K562 (cell line): ENCODE data around the gene FASTK. TPM values are rescaled to one million over a fixed set of nuclear protein-coding genes. Genes with fewer than 3 reads are reported as not detected.

ENCODE experiments used
- ATF1 ChIP-seq, 2 experiments: fragments of 450-650 bp in 1 of 2; IDR thresholded peaks; 2 replicates each; pipeline ENCODE4 v1.6.1; 2016; ENCODE audit warnings: missing compliant biosample characterization in 1 of 2, missing genetic modification characterization in 1 of 2
- CHD2 ChIP-seq: IDR thresholded peaks from 2 replicates; pipeline ENCODE4 v1.6.1; 2011; ENCODE audit warnings: low read depth, low read length
- COPS2 ChIP-seq: fragments of 450-650 bp; conservative IDR thresholded peaks from 2 replicates; pipeline ENCODE4 v1.6.1; 2016; ENCODE audit warnings: mild to moderate bottlenecking, moderate library complexity
- CREBBP ChIP-seq: IDR thresholded peaks from one replicate; pipeline ENCODE4 v1.6.1; 2012; ENCODE audit warnings: low read depth, mild to moderate bottlenecking, control low read depth, inconsistent platforms, low read length
- CTCF ChIP-seq, 3 experiments: IDR thresholded peaks in 2 of 3; conservative IDR thresholded peaks in 1 of 3; 2 replicates each; pipeline ENCODE4 v1.5.1; 2011 to 2012; ENCODE audit warnings: low read length in 3 of 3, mild to moderate bottlenecking in 3 of 3, control low read depth in 2 of 3, improper control_type of control experiment in 1 of 3, inconsistent platforms in 1 of 3, low read depth in 1 of 3, mixed read lengths in 1 of 3, moderate library complexity in 1 of 3; ENCODE audit not compliant: insufficient read depth in 2 of 3
- HCFC1 ChIP-seq: IDR thresholded peaks from 2 replicates; pipeline ENCODE4 v1.6.1; 2012; ENCODE audit warnings: low read depth, low read length, improper control_type of control experiment
- HNRNPUL1 ChIP-seq: fragments of 200-400 bp; formaldehyde crosslinking; IDR thresholded peaks from 2 replicates; pipeline ENCODE4 v1.6.1; 2017; ENCODE audit warnings: low read length
- KDM2B ChIP-seq: fragments of 250-450 bp; sonication (Bioruptor Pico); IDR thresholded peaks from 2 replicates; pipeline ENCODE4 v1.8.0; 2021; ENCODE audit warnings: mild to moderate bottlenecking, moderate library complexity
- MTA2 ChIP-seq: fragments of 450-650 bp; IDR thresholded peaks from 2 replicates; pipeline ENCODE4 v1.6.1; 2016; ENCODE audit warnings: low read depth
- MYC ChIP-seq, 2 experiments: fragments of 250-450 bp in 1 of 2; sonication (Bioruptor Pico) in 1 of 2; IDR thresholded peaks; 2 replicates each; pipeline versions ENCODE4 v1.5.1 to v1.6.1; 2012 to 2021; ENCODE audit warnings: low read depth in 2 of 2, borderline replicate concordance in 1 of 2, improper control_type of control experiment in 1 of 2, low read length in 1 of 2, mild to moderate bottlenecking in 1 of 2, moderate library complexity in 1 of 2
- NR4A1 ChIP-seq, 2 experiments: fragments of 250-450 bp in 1 of 2; fragments of 450-650 bp in 1 of 2; sonication (Bioruptor Pico) in 1 of 2; IDR thresholded peaks; 2 replicates each; pipeline versions ENCODE4 v1.4.0 to v1.6.1; 2016 to 2020; ENCODE audit warnings: mild to moderate bottlenecking in 2 of 2, missing compliant biosample characterization in 1 of 2, missing genetic modification characterization in 1 of 2, moderate library complexity in 1 of 2
- OTX1 ChIP-seq: fragments of 450-650 bp; formaldehyde crosslinking; IDR thresholded peaks from 2 replicates; pipeline ENCODE4 v1.4.0; 2022; ENCODE audit warnings: mild to moderate bottlenecking
- PML ChIP-seq: IDR thresholded peaks from 2 replicates; pipeline ENCODE4 v1.6.1; 2012; ENCODE audit warnings: low read length, inconsistent platforms
- POLR2B ChIP-seq: fragments of 450-650 bp; IDR thresholded peaks from 2 replicates; pipeline ENCODE4 v1.6.1; 2018; ENCODE audit warnings: low read depth; ENCODE audit not compliant: partially characterized antibody
- RAD51 ChIP-seq: fragments of 450-650 bp; IDR thresholded peaks from 2 replicates; pipeline ENCODE4 v1.7.1; 2016; ENCODE audit warnings: low read depth, mild to moderate bottlenecking, borderline replicate concordance
- SRSF3 ChIP-seq: fragments of 200-400 bp; formaldehyde crosslinking; IDR thresholded peaks from 2 replicates; pipeline ENCODE4 v1.6.1; 2016; ENCODE audit warnings: mild to moderate bottlenecking, low read length, moderate library complexity; ENCODE audit not compliant: insufficient read depth
- TBL1XR1 ChIP-seq, 2 experiments: IDR thresholded peaks; 2 replicates each; pipeline ENCODE4 v1.6.1; 2012; ENCODE audit warnings: improper control_type of control experiment in 2 of 2, low read length in 2 of 2, mild to moderate bottlenecking in 1 of 2
- TEAD1 ChIP-seq, 2 experiments: fragments of 450-650 bp in 1 of 2; sonication (generic) in 1 of 2; formaldehyde crosslinking; IDR thresholded peaks; 2 replicates each; pipeline versions ENCODE4 v1.4.0 to v1.8.0; 2020 to 2022; ENCODE audit warnings: mild to moderate bottlenecking in 2 of 2, missing genetic modification reagents in 1 of 2
- ZNF347 ChIP-seq: fragments of 450-650 bp; formaldehyde crosslinking; IDR thresholded peaks from 2 replicates; pipeline ENCODE4 v1.4.0; 2020; ENCODE audit warnings: low read depth, mild to moderate bottlenecking, moderate library complexity
- ZNF583 ChIP-seq: fragments of 250-450 bp; sonication (Bioruptor Pico); IDR thresholded peaks from 2 replicates; pipeline ENCODE4 v1.4.0; 2020
- ZNF75A ChIP-seq: fragments of 450-650 bp; formaldehyde crosslinking; IDR thresholded peaks from 2 replicates; pipeline ENCODE4 v1.4.0; 2020; ENCODE audit warnings: mild to moderate bottlenecking
- ZNF785 ChIP-seq: fragments of 250-450 bp; sonication (Bioruptor Pico); IDR thresholded peaks from 2 replicates; pipeline ENCODE4 v1.4.0; 2020; ENCODE audit warnings: mild to moderate bottlenecking
- polyA plus RNA-seq, 8 experiments: library from polyadenylated mRNA; depleted of rRNA in 4 of 8; stranded (reverse) in 5 of 8; unstranded in 3 of 8; fragments of >200 nt; fragmentation: Nextera tagmentation in 2 of 8; fragmentation: Illumina TruSeq in 1 of 8; extraction: Ambion mirVana in 2 of 8; extraction: Trizol in 1 of 8; gene quantifications; 2 replicates each; pipeline versions ENCODE4 v1.2.1 to v1.2.3, GENCODE V29; 2011 to 2014; ENCODE audit warnings: inconsistent platforms in 1 of 8, missing spikeins in 1 of 8
- total RNA-seq, 7 experiments: library from RNA; depleted of rRNA in 6 of 7; stranded (reverse); fragments of >200 nt in 6 of 7; fragmentation: Illumina TruSeq in 2 of 7; extraction: Trizol in 2 of 7; gene quantifications; 2 replicates each; pipeline versions ENCODE4 v1.2.1 to v1.2.3, GENCODE V29; 2011 to 2021; ENCODE audit warnings: low replicate concordance in 1 of 7
- TF ChIP-seq, protein P1 (sequence below): fragments of 250-450 bp; sonication (Bioruptor Pico); IDR thresholded peaks from 2 replicates; pipeline ENCODE4 v1.8.0; 2022; ENCODE audit warnings: moderate library complexity, mild to moderate bottlenecking, inconsistent platforms
- TF ChIP-seq, protein P2 (sequence below): sonication (generic); IDR thresholded peaks from 2 replicates; pipeline ENCODE4 v1.6.1; 2016

FASTK gene
- total and polyA plus RNA-seq, 9 of the 15 experiments (the other 6 are each of a cell fraction or from before 2014, with no cell fraction given): 0.51 to 150 (median 48.2) TPM

- TF ChIP-seq CREBBP (no peak), MTA2 (no peak), ZNF785 (CRISPR knock-in tag) (no peak), PML (0 out of 2 replicates have a peak, but pooled peaks have one; percentile 19), CTCF (IDR thresholded peaks at IDR 0.05 in 2 of 3, conservative IDR thresholded peaks at IDR 0.05 in 1 of 3; ENCODE audit: insufficient read depth in 2 of 3, low read depth in 1 of 3, low read length in 3 of 3) (no peak), ZNF347 (no peak), COPS2 (no peak), HNRNPUL1 (no peak), HCFC1 (peak; percentile 97), SRSF3 (0 out of 2 replicates have a peak, but pooled peaks have one; percentile 26), ATF1 (CRISPR knock-in tag; IDR thresholded peaks at IDR 0.05) (no peak), ATF1 (tag; IDR thresholded peaks at IDR 0.05) (peak; percentile 96), NR4A1 (CRISPR knock-in tag; IDR thresholded peaks at IDR 0.05) (peak; percentile 88; the same call in 1 of the 2 replicates), NR4A1 (tag; IDR thresholded peaks at IDR 0.05) (0 out of 2 replicates have a peak, but pooled peaks have one; percentile 54), OTX1 (CRISPR knock-in tag) (no peak), KDM2B (CRISPR knock-in tag) (0 out of 2 replicates have a peak, but pooled peaks have one; percentile 52), ZNF583 (CRISPR knock-in tag) (no peak; the same call in 1 of the 2 replicates), MYC (IDR thresholded peaks at IDR 0.05; ENCODE audit: low read depth, low read length) (peak; percentile 64; the same call in 1 of the 2 replicates), MYC (CRISPR knock-in tag; IDR thresholded peaks at IDR 0.05; ENCODE audit: borderline replicate concordance, low read depth) (peak; percentile 48; the same call in 1 of the 2 replicates), CHD2 (0 out of 2 replicates have a peak, but pooled peaks have one; percentile 21), TEAD1 (CRISPR knock-in tag; IDR thresholded peaks at IDR 0.05) (peak; percentile 18 to 80; a peak in 3 of 4 replicates), POLR2B (peak; percentile 70), ZNF75A (CRISPR knock-in tag) (no peak), RAD51 (peak; percentile 73; the same call in 1 of the 2 replicates), TBL1XR1 (IDR thresholded peaks at IDR 0.05; ENCODE audit: low read length in 2 of 2) (peak in 1 of 2 experiments; percentile 66; a peak in 3 of 4 replicates)
- TF ChIP-seq, protein P1, sequence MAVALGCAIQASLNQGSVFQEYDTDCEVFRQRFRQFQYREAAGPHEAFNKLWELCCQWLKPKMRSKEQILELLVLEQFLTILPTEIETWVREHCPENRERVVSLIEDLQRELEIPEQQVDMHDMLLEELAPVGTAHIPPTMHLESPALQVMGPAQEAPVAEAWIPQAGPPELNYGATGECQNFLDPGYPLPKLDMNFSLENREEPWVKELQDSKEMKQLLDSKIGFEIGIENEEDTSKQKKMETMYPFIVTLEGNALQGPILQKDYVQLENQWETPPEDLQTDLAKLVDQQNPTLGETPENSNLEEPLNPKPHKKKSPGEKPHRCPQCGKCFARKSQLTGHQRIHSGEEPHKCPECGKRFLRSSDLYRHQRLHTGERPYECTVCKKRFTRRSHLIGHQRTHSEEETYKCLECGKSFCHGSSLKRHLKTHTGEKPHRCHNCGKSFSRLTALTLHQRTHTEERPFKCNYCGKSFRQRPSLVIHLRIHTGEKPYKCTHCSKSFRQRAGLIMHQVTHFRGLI (CRISPR knock-in tag): no peak
- TF ChIP-seq, protein P2, sequence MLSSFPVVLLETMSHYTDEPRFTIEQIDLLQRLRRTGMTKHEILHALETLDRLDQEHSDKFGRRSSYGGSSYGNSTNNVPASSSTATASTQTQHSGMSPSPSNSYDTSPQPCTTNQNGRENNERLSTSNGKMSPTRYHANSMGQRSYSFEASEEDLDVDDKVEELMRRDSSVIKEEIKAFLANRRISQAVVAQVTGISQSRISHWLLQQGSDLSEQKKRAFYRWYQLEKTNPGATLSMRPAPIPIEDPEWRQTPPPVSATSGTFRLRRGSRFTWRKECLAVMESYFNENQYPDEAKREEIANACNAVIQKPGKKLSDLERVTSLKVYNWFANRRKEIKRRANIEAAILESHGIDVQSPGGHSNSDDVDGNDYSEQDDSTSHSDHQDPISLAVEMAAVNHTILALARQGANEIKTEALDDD: no peak
Observed at GRCh38 chr7:151057989-151058780, 22.4 kb downstream of the FASTK start (continued).
